ENCODE measurements around the gene FAIM2.

Gene FAIM2

DNA sequence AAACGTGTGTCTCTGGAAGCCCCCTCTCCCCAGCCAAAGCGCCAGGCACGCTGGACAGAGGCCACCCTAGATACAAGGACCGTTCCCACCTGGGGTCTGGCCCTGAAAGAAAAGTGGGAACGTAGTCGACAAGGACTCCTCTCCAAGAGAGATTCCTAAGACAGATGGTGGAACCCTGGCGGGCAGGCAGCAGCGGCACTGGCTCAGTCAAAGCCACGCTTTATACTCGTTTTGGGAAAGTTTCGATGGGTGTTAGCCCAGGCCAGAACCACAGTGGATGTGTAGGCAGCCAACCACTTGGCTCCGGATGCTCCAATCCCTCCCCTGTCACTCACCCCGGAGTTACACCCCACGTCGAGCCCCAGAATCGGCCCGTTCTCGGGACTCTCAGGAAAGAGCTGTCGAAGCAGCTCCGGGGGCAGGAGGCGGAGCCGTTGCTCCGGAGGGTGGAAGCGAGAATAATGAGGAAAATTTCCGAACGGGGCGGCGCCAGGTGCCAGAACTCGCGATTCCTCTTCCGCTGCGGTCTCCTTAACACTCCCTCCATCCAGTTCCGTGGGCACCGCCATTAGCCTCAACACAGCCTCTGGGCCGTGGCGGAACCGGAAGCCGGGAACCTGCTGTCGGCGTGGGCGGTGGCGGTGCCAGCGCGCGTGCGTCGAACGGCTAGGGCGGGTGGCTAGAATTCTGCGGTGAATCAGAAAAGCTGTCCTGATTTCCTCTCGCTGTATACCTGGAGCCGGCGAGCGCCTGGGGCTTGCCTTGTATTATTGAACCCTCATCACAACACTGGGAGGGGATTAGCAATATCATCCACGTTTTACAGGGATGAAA lies 61.0 kb downstream of the FAIM2 start, which contains the start of gene BCDIN3D (continued):
- TF ChIP-seq ZNF146 (tag by site-specific recombination; IDR thresholded peaks at IDR 0.05), result no peak
- peak; percentile 46 for TF ChIP-seq ZFP37 (tag by site-specific recombination; IDR thresholded peaks at IDR 0.05)
- TF ChIP-seq, protein P1, sequence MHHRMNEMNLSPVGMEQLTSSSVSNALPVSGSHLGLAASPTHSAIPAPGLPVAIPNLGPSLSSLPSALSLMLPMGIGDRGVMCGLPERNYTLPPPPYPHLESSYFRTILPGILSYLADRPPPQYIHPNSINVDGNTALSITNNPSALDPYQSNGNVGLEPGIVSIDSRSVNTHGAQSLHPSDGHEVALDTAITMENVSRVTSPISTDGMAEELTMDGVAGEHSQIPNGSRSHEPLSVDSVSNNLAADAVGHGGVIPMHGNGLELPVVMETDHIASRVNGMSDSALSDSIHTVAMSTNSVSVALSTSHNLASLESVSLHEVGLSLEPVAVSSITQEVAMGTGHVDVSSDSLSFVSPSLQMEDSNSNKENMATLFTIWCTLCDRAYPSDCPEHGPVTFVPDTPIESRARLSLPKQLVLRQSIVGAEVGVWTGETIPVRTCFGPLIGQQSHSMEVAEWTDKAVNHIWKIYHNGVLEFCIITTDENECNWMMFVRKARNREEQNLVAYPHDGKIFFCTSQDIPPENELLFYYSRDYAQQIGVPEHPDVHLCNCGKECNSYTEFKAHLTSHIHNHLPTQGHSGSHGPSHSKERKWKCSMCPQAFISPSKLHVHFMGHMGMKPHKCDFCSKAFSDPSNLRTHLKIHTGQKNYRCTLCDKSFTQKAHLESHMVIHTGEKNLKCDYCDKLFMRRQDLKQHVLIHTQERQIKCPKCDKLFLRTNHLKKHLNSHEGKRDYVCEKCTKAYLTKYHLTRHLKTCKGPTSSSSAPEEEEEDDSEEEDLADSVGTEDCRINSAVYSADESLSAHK (tag by site-specific recombination; IDR thresholded peaks at IDR 0.05), result no peak
- no peak for TF ChIP-seq ZNF112 (tag by site-specific recombination; IDR thresholded peaks at IDR 0.05)
- peak; percentile 91 for TF ChIP-seq YY2 (tag by site-specific recombination; IDR thresholded peaks at IDR 0.05)
- no peak for TF ChIP-seq MEIS1 (CRISPR knock-in tag; IDR thresholded peaks at IDR 0.05; ENCODE audit: borderline replicate concordance)
- TF ChIP-seq ZNF211 (tag by site-specific recombination; IDR thresholded peaks at IDR 0.05; ENCODE audit: low read depth), result no peak
- TF ChIP-seq GLI2 (tag by site-specific recombination; IDR thresholded peaks at IDR 0.05; ENCODE audit: borderline replicate concordance, low read depth), result no peak
- no peak for TF ChIP-seq ZNF140 (tag by site-specific recombination; IDR thresholded peaks at IDR 0.05)
- no peak for TF ChIP-seq RBAK (tag by site-specific recombination; IDR thresholded peaks at IDR 0.05)
- no peak for TF ChIP-seq ZNF354C (tag by site-specific recombination; IDR thresholded peaks at IDR 0.05; ENCODE audit: borderline replicate concordance, low read depth)
- TF ChIP-seq SALL2 (tag by site-specific recombination; IDR thresholded peaks at IDR 0.05; ENCODE audit: borderline replicate concordance), result no peak
- no peak for TF ChIP-seq PRDM1 (tag by site-specific recombination; IDR thresholded peaks at IDR 0.05)
- TF ChIP-seq ZNF658 (tag by site-specific recombination; IDR thresholded peaks at IDR 0.05), result no peak
- TF ChIP-seq HOXC10 (CRISPR knock-in tag; IDR thresholded peaks at IDR 0.05), result no peak
- TF ChIP-seq ZNF221 (tag by site-specific recombination; IDR thresholded peaks at IDR 0.05; ENCODE audit: borderline replicate concordance), result no peak
- TF ChIP-seq ZNF341 (tag by site-specific recombination; IDR thresholded peaks at IDR 0.05; ENCODE audit: low read depth), result peak; percentile 97
- no peak for TF ChIP-seq ZNF585B (tag by site-specific recombination; IDR thresholded peaks at IDR 0.05)
- no peak for TF ChIP-seq ZNF837 (tag by site-specific recombination; IDR thresholded peaks at IDR 0.05)
- peak; percentile 52 for TF ChIP-seq GLIS1 (tag by site-specific recombination; IDR thresholded peaks at IDR 0.05)
- TF ChIP-seq, protein P2, sequence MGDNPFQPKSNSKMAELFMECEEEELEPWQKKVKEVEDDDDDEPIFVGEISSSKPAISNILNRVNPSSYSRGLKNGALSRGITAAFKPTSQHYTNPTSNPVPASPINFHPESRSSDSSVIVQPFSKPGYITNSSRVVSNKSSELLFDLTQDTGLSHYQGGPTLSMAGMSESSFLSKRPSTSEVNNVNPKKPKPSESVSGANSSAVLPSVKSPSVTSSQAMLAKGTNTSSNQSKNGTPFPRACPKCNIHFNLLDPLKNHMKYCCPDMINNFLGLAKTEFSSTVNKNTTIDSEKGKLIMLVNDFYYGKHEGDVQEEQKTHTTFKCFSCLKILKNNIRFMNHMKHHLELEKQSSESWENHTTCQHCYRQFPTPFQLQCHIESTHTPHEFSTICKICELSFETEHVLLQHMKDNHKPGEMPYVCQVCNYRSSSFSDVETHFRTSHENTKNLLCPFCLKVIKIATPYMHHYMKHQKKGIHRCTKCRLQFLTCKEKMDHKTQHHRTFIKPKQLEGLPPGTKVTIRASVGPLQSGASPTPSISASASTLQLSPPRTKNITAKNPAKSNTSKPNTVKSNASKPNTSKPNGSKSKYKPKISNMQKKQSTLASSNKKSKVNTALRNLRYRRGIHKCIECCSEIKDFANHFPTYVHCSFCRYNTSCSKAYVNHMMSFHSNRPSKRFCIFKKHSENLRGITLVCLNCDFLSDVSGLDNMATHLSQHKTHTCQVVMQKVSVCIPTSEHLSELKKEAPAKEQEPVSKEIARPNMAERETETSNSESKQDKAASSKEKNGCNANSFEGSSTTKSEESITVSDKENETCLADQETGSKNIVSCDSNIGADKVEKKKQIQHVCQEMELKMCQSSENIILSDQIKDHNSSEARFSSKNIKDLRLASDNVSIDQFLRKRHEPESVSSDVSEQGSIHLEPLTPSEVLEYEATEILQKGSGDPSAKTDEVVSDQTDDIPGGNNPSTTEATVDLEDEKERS (tag by site-specific recombination; IDR thresholded peaks at IDR 0.05), result no peak
- no peak for TF ChIP-seq ZNF423 (tag by site-specific recombination; IDR thresholded peaks at IDR 0.05)
- TF ChIP-seq ZFP3 (tag by site-specific recombination; IDR thresholded peaks at IDR 0.05; ENCODE audit: low read depth), result no peak
- TF ChIP-seq GFI1B (tag by site-specific recombination; IDR thresholded peaks at IDR 0.05), result no peak
- no peak for TF ChIP-seq ZNF529 (tag by site-specific recombination; IDR thresholded peaks at IDR 0.05; ENCODE audit: insufficient replicate concordance)
- TF ChIP-seq KLF10 (tag by site-specific recombination; IDR thresholded peaks at IDR 0.05), result peak; percentile 50; the same call in 1 of the 2 replicates
- TF ChIP-seq, protein P3, sequence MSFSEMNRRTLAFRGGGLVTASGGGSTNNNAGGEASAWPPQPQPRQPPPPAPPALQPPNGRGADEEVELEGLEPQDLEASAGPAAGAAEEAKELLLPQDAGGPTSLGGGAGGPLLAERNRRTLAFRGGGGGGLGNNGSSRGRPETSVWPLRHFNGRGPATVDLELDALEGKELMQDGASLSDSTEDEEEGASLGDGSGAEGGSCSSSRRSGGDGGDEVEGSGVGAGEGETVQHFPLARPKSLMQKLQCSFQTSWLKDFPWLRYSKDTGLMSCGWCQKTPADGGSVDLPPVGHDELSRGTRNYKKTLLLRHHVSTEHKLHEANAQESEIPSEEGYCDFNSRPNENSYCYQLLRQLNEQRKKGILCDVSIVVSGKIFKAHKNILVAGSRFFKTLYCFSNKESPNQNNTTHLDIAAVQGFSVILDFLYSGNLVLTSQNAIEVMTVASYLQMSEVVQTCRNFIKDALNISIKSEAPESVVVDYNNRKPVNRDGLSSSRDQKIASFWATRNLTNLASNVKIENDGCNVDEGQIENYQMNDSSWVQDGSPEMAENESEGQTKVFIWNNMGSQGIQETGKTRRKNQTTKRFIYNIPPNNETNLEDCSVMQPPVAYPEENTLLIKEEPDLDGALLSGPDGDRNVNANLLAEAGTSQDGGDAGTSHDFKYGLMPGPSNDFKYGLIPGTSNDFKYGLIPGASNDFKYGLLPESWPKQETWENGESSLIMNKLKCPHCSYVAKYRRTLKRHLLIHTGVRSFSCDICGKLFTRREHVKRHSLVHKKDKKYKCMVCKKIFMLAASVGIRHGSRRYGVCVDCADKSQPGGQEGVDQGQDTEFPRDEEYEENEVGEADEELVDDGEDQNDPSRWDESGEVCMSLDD (tag by site-specific recombination; IDR thresholded peaks at IDR 0.05), result peak; percentile 25; the same call in 1 of the 2 replicates
- TF ChIP-seq INSM2 (tag by site-specific recombination; IDR thresholded peaks at IDR 0.05), result no peak
- TF ChIP-seq, protein P4, sequence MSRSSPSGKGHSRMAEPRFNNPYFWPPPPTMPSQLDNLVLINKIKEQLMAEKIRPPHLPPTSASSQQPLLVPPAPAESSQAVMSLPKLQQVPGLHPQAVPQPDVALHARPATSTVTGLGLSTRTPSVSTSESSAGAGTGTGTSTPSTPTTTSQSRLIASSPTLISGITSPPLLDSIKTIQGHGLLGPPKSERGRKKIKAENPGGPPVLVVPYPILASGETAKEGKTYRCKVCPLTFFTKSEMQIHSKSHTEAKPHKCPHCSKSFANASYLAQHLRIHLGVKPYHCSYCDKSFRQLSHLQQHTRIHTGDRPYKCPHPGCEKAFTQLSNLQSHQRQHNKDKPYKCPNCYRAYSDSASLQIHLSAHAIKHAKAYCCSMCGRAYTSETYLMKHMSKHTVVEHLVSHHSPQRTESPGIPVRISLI (tag by site-specific recombination; IDR thresholded peaks at IDR 0.05), result no peak
- TF ChIP-seq OVOL3 (tag by site-specific recombination; IDR thresholded peaks at IDR 0.05), result no peak

Measured in HEK293 (cell line).